ENCODE data around the gene MLF2. TPM values are rescaled to one million over a fixed set of nuclear protein-coding genes. Genes with fewer than 3 reads are reported as not detected.
"Not testable (repeated sequence)": the region's sequence is repeated elsewhere in the genome, so short reads cannot be mapped to it uniquely, and the experiment has no call there.

The MLF2 gene
- total RNA-seq, 1 donor from 2014 or later = 172 TPM

DNA sequence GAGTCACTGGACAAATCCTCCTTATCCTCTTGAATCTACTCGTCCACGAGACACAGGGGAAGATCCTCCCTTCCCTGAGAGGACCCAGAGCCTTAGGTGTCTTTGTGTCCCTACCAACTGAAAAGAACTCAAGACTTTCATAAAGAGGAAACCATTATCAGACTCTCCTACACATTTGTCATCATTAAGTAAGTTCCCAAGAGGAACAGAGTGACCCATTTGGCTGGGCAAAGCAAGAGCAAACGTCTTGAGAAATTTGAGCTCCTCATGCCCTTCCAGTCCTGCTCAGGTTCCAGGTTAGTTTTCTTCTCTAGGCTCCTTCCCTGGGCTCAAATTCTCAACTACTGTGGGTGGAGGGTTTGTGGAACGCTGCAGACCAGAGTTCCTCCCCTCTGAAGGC, 5.7 kb downstream of the MLF2 start:
- H3K36me3 Mint-ChIP-seq (ENCODE audit: low read depth) = peaks cover 34% of the 10 kb centered on the region
- peak overlapping the region; percentile 27 for H3K27ac Mint-ChIP-seq (ENCODE audit: unreplicated experiment)
- no peaks in the 10 kb centered on the region for H3K9me3 Mint-ChIP-seq (ENCODE audit: low read depth)
- no peak overlapping the region for H3K4me3 Mint-ChIP-seq (ENCODE audit: unreplicated experiment)
- H3K4me1 Mint-ChIP-seq (ENCODE audit: low read depth) = peaks cover 13% of the 10 kb centered on the region
- no peaks in the 10 kb centered on the region for H3K27me3 Mint-ChIP-seq (ENCODE audit: low read depth)
- TF ChIP-seq, protein P1, sequence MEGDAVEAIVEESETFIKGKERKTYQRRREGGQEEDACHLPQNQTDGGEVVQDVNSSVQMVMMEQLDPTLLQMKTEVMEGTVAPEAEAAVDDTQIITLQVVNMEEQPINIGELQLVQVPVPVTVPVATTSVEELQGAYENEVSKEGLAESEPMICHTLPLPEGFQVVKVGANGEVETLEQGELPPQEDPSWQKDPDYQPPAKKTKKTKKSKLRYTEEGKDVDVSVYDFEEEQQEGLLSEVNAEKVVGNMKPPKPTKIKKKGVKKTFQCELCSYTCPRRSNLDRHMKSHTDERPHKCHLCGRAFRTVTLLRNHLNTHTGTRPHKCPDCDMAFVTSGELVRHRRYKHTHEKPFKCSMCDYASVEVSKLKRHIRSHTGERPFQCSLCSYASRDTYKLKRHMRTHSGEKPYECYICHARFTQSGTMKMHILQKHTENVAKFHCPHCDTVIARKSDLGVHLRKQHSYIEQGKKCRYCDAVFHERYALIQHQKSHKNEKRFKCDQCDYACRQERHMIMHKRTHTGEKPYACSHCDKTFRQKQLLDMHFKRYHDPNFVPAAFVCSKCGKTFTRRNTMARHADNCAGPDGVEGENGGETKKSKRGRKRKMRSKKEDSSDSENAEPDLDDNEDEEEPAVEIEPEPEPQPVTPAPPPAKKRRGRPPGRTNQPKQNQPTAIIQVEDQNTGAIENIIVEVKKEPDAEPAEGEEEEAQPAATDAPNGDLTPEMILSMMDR (IDR thresholded peaks at IDR 0.05) = no peak
- no peak for DNase-seq (ENCODE audit: low spot score)

DNA sequence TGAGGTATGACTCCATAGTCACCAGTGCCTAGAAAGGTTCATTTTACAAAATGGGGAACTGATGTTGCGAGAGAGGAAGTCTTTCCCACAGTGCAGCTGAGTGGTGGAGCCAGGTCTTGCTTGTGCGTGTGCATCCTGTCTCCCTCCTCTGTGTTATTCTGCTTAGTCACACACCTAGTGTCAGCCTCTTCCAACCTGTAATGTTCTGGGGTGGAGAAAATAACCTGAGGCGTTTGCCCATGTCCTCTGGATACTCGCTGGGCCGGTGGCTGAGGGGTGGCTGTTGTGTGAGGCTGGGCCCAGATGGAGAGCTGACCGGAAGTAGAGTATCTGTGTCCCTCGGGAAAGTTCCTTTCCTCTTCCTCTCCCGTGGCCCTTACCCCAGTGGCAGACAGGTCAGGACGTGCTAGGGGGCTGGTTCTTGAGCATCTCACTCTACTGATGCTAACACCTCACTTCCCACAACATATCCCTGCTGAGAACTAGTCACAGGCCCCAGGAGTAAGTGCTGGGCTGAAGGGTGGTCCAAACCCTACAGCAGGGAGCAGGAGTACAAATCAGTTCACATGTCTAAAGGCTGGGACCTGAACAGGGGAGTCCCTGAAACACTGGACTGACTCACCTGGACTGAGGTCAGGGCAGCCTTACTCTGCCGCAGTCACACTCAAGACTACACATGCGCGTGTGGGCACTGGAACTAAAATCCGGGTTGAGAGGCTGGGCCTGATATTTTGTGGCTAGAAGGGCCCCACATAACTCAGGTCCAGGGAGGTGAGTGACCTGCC, 7.0 kb downstream of the MLF2 start:
- H3K36me3 Mint-ChIP-seq (ENCODE audit: low read depth) = peaks cover 33% of the 10 kb centered on the region
- DNase-seq (ENCODE audit: low spot score) = no peak
- TF ChIP-seq, protein P1 (IDR thresholded peaks at IDR 0.05) = no peak

DNA sequence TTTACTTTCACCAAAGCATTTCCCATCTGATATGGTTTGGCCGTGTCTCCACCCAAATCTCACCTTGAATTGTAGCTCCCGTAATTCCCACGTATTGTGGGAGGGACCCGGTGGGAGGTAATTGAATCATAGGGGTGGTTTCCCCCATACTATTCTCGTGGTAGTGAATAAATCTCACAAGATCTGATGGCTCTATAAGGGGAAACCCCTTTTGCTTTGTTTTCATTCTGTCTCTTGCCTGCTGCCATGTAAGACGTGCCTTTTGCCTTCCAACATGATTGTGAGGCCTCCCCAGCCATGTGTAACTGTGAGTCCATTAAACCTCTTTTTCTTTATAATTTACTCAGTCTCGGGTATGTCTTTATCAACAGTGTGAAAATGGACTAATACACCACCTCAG, 9.6 kb downstream of the MLF2 start:
- not testable (repeated sequence) for H3K4me1 Mint-ChIP-seq (ENCODE audit: low read depth); DNase-seq (ENCODE audit: low spot score); H3K27ac Mint-ChIP-seq (ENCODE audit: unreplicated experiment); H3K27me3 Mint-ChIP-seq (ENCODE audit: low read depth); H3K4me3 Mint-ChIP-seq (ENCODE audit: unreplicated experiment); H3K9me3 Mint-ChIP-seq (ENCODE audit: low read depth)
- peaks cover 16% of the 10 kb centered on the region for H3K36me3 Mint-ChIP-seq (ENCODE audit: low read depth)

More for the DNA sequence above, 7.0 kb downstream of the MLF2 start:
- H3K4me3 Mint-ChIP-seq (ENCODE audit: unreplicated experiment) = no peak overlapping the region
- H3K4me1 Mint-ChIP-seq (ENCODE audit: low read depth) = peaks cover 2% of the 10 kb centered on the region
- peak overlapping the region; percentile 1 for H3K27ac Mint-ChIP-seq (ENCODE audit: unreplicated experiment)
- no peaks in the 10 kb centered on the region for H3K27me3 Mint-ChIP-seq (ENCODE audit: low read depth)
- no peaks in the 10 kb centered on the region for H3K9me3 Mint-ChIP-seq (ENCODE audit: low read depth)

DNA sequence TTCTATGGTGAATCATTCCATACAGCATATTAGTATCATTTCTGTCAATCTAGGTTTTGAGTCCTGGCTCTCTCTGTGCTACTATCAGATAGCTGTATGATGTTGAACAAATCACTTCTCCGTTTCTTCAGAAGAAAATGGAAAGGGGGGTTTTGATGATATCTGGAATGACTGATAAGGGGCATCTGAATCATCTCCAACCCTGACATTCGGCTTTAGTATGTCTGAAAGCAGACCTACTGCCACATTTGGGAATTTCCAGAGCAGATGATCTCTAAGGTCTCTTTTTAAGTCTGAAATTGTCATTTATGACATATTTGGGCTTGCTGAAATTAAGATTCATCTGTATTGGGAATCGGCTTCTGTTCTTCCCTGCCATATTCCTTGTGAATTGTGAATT, 10.1 kb downstream of the MLF2 start:
- no peak overlapping the region for H3K27ac Mint-ChIP-seq (ENCODE audit: unreplicated experiment)
- DNase-seq (ENCODE audit: low spot score) = no peak
- no peaks in the 10 kb centered on the region for H3K4me1 Mint-ChIP-seq (ENCODE audit: low read depth)
- no peak overlapping the region for H3K4me3 Mint-ChIP-seq (ENCODE audit: unreplicated experiment)
- no peaks in the 10 kb centered on the region for H3K27me3 Mint-ChIP-seq (ENCODE audit: low read depth)
- no peaks in the 10 kb centered on the region for H3K9me3 Mint-ChIP-seq (ENCODE audit: low read depth)
- TF ChIP-seq, protein P1 (IDR thresholded peaks at IDR 0.05) = no peak
- H3K36me3 Mint-ChIP-seq (ENCODE audit: low read depth) = peaks cover 12% of the 10 kb centered on the region

DNA sequence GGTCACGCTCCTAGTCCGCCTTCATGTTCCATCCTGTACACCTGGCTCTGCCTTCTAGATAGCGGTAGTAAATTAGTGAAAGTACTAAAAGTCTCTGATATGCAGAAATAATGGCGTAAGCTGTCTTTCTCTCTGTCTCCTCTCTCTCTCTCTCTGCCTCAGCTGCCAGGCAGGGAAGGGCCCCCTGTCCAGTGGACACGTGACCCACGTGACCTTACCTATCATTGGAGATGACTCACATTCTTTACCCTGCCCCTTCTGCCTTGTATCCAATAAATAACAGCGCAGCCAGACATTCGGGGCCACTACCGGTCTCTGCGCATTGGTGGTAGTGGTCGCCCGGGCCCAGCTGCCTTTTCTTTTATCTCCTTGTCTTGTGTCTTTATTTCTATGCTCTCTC, 10.9 kb downstream of the MLF2 start:
- H3K27ac Mint-ChIP-seq (ENCODE audit: unreplicated experiment); H3K9me3 Mint-ChIP-seq (ENCODE audit: low read depth); H3K4me1 Mint-ChIP-seq (ENCODE audit: low read depth); DNase-seq (ENCODE audit: low spot score); H3K27me3 Mint-ChIP-seq (ENCODE audit: low read depth); H3K4me3 Mint-ChIP-seq (ENCODE audit: unreplicated experiment); H3K36me3 Mint-ChIP-seq (ENCODE audit: low read depth): not testable (repeated sequence)

DNA sequence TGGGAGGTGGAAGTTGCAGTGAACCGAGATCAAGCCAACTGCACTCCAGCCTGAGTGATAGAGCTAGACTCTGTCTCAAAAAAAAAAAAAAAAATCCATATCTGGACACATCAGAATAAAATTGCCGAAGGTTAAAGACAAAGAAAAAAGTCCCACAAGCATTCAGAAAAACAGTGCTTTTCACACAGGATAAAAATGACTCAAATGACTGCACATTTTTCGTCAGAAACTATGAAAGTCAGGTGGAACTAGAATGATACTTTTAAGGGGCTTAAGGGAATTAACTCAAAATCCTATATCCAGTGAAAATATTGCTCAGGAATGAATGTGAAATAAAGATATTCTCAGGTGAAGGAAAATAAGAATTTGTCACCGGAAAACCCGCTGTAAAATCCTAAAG, 16.2 kb downstream of the MLF2 start:
- Mint-ChIP-seq H3K9me3 (ENCODE audit: low read depth) (no peaks in the 10 kb centered on the region), H3K27me3 (ENCODE audit: low read depth) (no peaks in the 10 kb centered on the region), H3K4me1 (ENCODE audit: low read depth) (peaks cover 18% of the 10 kb centered on the region), H3K27ac (ENCODE audit: unreplicated experiment) (no peak overlapping the region), H3K36me3 (ENCODE audit: low read depth) (no peaks in the 10 kb centered on the region), H3K4me3 (ENCODE audit: unreplicated experiment) (no peak overlapping the region)
- no peak for DNase-seq (ENCODE audit: low spot score)
- TF ChIP-seq, protein P1 (IDR thresholded peaks at IDR 0.05) = no peak
